ENCODE data around the gene CLCN2. TPM values are rescaled to one million over a fixed set of nuclear protein-coding genes. Genes with fewer than 3 reads are reported as not detected.
A peak's percentile ranks its signal among the peaks of the same experiment; 100 is the strongest.

Gene CLCN2
- total and polyA plus RNA-seq, 2 of the 8 experiments (the other 6 are each of a cell fraction or from before 2014, with no cell fraction given): 13.7 to 16.1 TPM

- peak; percentile 70 for TF ChIP-seq PHF8 (conservative IDR thresholded peaks at IDR 0.05; ENCODE audit: low read depth, low read length)
- TF ChIP-seq JUND (IDR thresholded peaks at IDR 0.05; ENCODE audit: low read length): peak; percentile 68
- peak; percentile 26 to 30; a peak in 2 of 3 replicates for TF ChIP-seq EP300 (IDR thresholded peaks at IDR 0.05; ENCODE audit: borderline replicate concordance in 1 of 2, low read depth in 2 of 2, low read length in 2 of 2)
- 0 out of 2 replicates have a peak, but pooled peaks have one; percentile 5 for TF ChIP-seq ATF3 (IDR thresholded peaks at IDR 0.05; ENCODE audit: insufficient read depth, low read depth, low read length)
- no peak for TF ChIP-seq HDAC6 (IDR thresholded peaks at IDR 0.05; ENCODE audit: low read depth, low read length)
- peak; percentile 81 for TF ChIP-seq POLR2AphosphoS5 (IDR thresholded peaks at IDR 0.05; ENCODE audit: low read depth, low read length)
- peak; percentile 43; the same call in 1 of the 2 replicates for TF ChIP-seq TBP (IDR thresholded peaks at IDR 0.05; ENCODE audit: low read depth, low read length)
- peak; percentile 82; the same call in 1 of the 2 replicates for TF ChIP-seq EGR1 (IDR thresholded peaks at IDR 0.05; ENCODE audit: borderline replicate concordance, low read depth, low read length)
- peak; percentile 44; the same call in 1 of the 2 replicates for TF ChIP-seq CEBPB (IDR thresholded peaks at IDR 0.05; ENCODE audit: low read depth, low read length)
- 0 out of 2 replicates have a peak, but pooled peaks have one; percentile 50 for TF ChIP-seq YY1 (IDR thresholded peaks at IDR 0.05; ENCODE audit: low read depth, low read length)
- TF ChIP-seq SIN3A (conservative IDR thresholded peaks at IDR 0.05 in 1 of 2, IDR thresholded peaks at IDR 0.05 in 1 of 2; ENCODE audit: low read depth in 1 of 2, low read length in 2 of 2): peak; percentile 27 to 31; a peak in 1 of 4 replicates
- TF ChIP-seq CTCF (IDR thresholded peaks at IDR 0.05; ENCODE audit: control extremely low read depth in 1 of 3, insufficient read depth in 1 of 3, low read depth in 1 of 3, low read length in 3 of 3): peak in 1 of 3 experiments; percentile 28; a peak in 1 of 4 replicates
- TF ChIP-seq SP1 (IDR thresholded peaks at IDR 0.05; ENCODE audit: low read depth, low read length): peak; percentile 50; the same call in 1 of the 2 replicates
- no peak for TF ChIP-seq BRCA1 (IDR thresholded peaks at IDR 0.05; ENCODE audit: low read depth, low read length)
- TF ChIP-seq RBBP5 (IDR thresholded peaks at IDR 0.05; ENCODE audit: borderline replicate concordance, low read depth, low read length): peak; percentile 47; the same call in 1 of the 2 replicates
- TF ChIP-seq CREB1 (IDR thresholded peaks at IDR 0.05): peak; percentile 98
- TF ChIP-seq TEAD4 (IDR thresholded peaks at IDR 0.05; ENCODE audit: low read depth, low read length): 0 out of 2 replicates have a peak, but pooled peaks have one; percentile 20
- no peak for TF ChIP-seq GTF2F1 (IDR thresholded peaks at IDR 0.05; ENCODE audit: borderline replicate concordance, low read depth, low read length)
- peak; percentile 52 for TF ChIP-seq KDM4A (IDR thresholded peaks at IDR 0.05; ENCODE audit: low read depth, low read length, severe bottlenecking)
- TF ChIP-seq POU5F1 (IDR thresholded peaks at IDR 0.05; ENCODE audit: low read depth, low read length): no peak
These were observed 25.5 kb downstream of the CLCN2 start (continued) for GRCh38 chr3:184335661-184336546.
